Activated T-cell treated with anti-CD3 and anti-CD28 coated beads for 48 hours (primary cell): ENCODE data around the gene STIM2.
"Not testable (repeated sequence)": the region's sequence is repeated elsewhere in the genome, so short reads cannot be mapped to it uniquely, and the experiment has no call there.

Experiments used
- DNase-seq: peaks from one replicate; pipeline ENCODE4 v3.0.0-alpha.2; 2020; ENCODE audit warnings: low read depth

Gene STIM2

GRCh38 chr4:27005501-27005900 is 144.9 kb downstream of the STIM2 start:
- no peak for DNase-seq

DNA sequence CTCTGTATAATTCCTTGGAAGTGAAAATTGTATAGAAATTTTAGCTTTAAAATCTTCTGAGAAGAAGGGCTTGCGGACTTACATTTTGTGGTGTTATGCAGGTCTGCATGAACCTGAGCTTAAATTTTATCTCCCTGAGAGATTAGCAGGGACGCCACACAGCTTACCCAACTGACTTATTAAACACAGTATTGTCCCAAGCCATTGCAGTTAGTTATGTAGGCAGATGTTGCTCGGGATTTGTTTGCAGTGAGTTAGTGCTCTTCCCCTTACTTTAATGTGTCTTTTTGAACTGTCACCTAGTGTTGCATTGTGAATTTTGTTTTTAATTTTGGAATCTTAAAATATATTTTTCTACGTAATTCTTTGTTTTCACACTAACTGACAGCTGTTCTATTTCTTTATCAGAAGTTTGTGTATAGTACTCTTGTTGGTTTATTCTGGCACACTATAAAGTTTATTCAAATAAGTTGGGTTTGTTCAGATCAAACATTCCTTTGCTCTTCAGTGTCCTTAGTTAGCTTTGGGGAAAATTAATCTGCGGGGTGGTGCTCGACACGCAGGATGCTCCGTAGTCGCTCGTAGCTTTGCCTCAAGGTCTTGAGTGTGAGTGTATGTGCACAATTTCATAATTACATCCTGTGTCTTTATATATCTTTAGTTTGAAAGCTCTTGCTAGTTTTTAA is 145.4 kb downstream of the STIM2 start:
- no peak for DNase-seq

GRCh38 chr4:27006646-27007045 is 146.0 kb downstream of the STIM2 start:
- DNase-seq = no peak

DNA sequence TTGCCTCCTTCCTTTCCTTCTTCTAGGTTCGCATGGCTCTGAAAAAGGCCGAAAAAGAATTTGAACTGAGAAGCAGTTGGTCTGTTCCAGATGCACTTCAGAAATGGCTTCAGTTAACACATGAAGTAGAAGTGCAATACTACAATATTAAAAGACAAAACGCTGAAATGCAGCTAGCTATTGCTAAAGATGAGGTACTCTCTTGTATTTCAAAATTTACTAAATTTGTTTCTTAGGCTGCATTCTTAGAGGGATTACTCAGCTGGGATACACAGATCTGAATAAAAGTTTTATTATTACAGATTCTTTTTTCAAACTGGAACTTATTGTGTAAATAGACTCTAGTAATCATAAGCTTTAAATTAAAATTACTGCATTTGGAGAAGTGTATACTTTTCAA is 146.9 kb downstream of the STIM2 start:
- DNase-seq = no peak

GRCh38 chr4:27008679-27009078 is 148.0 kb downstream of the STIM2 start:
- DNase-seq = no peak

- DNase-seq = no peak
These were observed 148.9 kb downstream of the STIM2 start for GRCh38 chr4:27009539-27009938.

DNA sequence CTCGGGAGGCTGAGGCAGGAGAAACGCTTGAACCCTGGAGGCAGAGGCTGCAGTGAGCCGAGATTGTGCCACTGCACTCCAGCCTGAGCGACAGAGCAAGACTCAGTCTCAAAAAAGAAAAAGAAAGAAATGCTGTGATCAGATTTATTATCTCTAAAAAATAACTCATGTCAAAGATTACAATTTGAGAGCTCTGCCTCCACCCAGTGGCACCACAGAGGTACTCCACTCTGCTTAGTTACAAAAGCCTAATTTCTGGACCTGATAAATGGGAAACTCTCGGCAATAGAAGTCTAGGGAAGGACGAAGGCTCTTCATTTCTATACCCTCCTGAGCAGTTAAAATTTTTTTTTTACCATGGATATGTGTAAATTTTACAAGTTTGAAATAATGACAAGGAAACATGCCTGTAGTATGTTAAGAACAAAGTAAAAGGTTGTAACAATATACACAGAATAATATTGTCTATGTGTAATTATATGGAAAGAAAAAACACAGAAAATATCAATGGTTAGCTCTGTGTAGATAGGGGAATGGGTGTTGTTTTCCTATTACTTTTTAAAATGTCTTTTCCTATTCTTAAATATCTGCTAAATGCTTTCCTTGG is 149.8 kb downstream of the STIM2 start:
- DNase-seq = peak; percentile 23

GRCh38 chr4:27011401-27011800 is 150.8 kb downstream of the STIM2 start:
- DNase-seq = no peak

- DNase-seq = no peak
These were observed 152.4 kb downstream of the STIM2 start for GRCh38 chr4:27013012-27013411.

DNA sequence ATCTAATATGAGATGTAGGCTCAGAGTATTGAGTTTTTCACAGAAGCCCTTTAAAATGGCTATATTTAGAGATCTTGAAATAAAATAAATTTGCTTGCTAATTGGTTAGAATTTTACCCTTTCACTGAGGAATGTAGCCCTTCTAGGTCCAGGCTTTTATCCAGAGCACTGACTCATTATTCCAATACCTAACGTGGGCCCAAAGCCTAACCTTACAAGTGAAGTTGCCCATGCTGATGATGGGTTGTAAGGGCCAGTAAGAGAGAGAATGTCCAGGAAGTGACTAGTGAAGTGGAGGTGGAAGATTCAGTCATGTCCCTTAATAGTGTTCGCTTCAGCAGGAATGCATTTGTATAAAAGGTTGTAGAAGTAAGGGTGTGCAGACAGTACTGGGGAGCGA is 155.9 kb downstream of the STIM2 start:
- no peak for DNase-seq

- DNase-seq = no peak
These were observed 157.0 kb downstream of the STIM2 start for GRCh38 chr4:27017623-27018022.

DNA sequence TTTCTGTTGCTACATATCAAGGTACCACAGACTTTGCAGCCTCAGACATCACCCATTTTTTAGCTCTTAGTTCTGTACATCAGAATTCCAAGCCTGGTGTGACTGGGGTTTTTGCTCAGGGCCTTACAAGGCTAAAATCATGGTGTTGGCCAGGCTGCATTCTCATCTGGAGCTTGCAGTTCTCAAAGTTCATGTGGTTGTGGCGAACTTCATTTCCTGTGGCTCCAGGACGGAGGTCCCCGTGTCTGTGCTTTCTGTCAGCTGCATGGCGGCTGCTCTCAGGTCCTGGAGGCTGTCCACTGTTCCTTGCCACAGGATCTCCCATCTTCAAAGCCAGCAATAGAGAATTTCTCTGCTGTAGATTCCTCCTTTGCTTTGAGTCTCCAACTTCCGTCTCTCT is 157.4 kb downstream of the STIM2 start:
- no peak for DNase-seq

GRCh38 chr4:27018910-27019309 is 158.3 kb downstream of the STIM2 start:
- DNase-seq = no peak

DNA sequence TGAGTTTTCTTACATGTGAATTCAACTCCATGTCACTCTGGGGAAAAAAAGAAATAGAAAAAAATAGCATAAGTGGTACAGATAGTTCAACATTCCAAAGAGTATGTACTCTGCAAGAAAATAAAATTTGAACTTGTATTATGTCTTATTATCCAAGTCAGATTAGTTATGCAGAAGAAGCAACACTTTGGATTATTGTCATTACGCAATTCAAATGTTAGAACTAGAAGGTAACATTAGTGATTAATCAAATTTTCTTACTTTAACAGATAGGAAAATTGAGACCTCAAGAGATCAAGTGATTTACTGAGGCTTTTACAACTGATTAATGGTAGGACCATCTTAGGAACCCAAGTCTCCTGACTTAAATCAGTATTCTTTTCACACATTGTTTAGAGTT is 159.1 kb downstream of the STIM2 start:
- DNase-seq = no peak

- no peak for DNase-seq
These were observed 159.6 kb downstream of the STIM2 start for GRCh38 chr4:27020203-27020602.

- DNase-seq = no peak
These were observed 160.0 kb downstream of the STIM2 start for GRCh38 chr4:27020603-27021002.

GRCh38 chr4:27022963-27023362 is 162.3 kb downstream of the STIM2 start:
- DNase-seq = no peak

GRCh38 chr4:27023366-27023765 is 162.7 kb downstream of the STIM2 start:
- no peak for DNase-seq

- no peak for DNase-seq
These were observed 164.2 kb downstream of the STIM2 start for GRCh38 chr4:27024805-27025204.

DNA sequence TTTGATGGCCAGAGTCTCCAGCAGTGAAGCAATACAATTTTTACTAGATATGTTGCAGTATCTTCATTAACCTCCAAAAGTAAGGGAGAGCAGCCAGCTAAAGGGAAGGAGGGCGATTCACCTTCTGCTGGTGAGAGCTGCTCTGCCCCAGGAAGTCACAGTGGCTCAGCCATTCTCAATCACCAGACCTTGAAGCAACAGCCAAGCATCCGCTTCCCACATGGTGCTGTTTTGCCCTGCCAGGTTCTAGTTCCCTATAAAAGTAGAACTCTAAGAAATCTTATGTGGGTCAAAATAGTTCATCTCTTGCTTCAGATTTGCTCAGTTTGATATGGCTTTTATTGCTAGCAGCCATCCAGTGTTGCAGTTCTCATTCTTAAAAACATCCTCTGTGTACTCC is 166.8 kb downstream of the STIM2 start:
- DNase-seq = no peak

- DNase-seq = not testable (repeated sequence)
These were observed 174.5 kb downstream of the STIM2 start for GRCh38 chr4:27035127-27035526.

GRCh38 chr4:27040356-27040755 is 179.7 kb downstream of the STIM2 start:
- no peak for DNase-seq

- no peak for DNase-seq
These were observed 181.8 kb downstream of the STIM2 start for GRCh38 chr4:27042411-27042810.

- no peak for DNase-seq
These were observed 182.6 kb downstream of the STIM2 start for GRCh38 chr4:27043200-27043599.
